Mucosa of rectum (tissue), 2 donors: ENCODE measurements around the gene MBNL2.

ENCODE experiments used
- H3K27ac ChIP-seq, 2 donors: one replicate each; pipeline ENCODE4 v1.7.0; 2013; ENCODE audit warnings: inconsistent platforms in 2 of 2, low read depth in 2 of 2, low read length in 2 of 2
- H3K27me3 ChIP-seq, 2 donors: one replicate each; pipeline ENCODE4 v1.7.0; 2013; ENCODE audit warnings: low read length in 2 of 2; ENCODE audit not compliant: control insufficient read depth in 2 of 2, insufficient read depth in 2 of 2
- H3K36me3 ChIP-seq, 2 donors: one replicate each; pipeline ENCODE4 v1.7.0; 2013; ENCODE audit warnings: low read length in 2 of 2; ENCODE audit not compliant: control insufficient read depth in 2 of 2, insufficient read depth in 2 of 2
- H3K4me1 ChIP-seq, 2 donors: one replicate each; pipeline ENCODE4 v1.7.0; 2013; ENCODE audit warnings: low read length in 2 of 2, mild to moderate bottlenecking in 1 of 2; ENCODE audit not compliant: control insufficient read depth in 2 of 2, insufficient read depth in 2 of 2
- H3K4me3 ChIP-seq, 2 donors: one replicate each; pipeline ENCODE4 v1.7.0; 2013; ENCODE audit warnings: low read length in 2 of 2
- H3K9ac ChIP-seq, 2 donors: one replicate each; pipeline ENCODE4 v1.7.0; 2013; ENCODE audit warnings: low read length in 2 of 2, low read depth in 1 of 2, mild to moderate bottlenecking in 1 of 2
- H3K9me3 ChIP-seq, 2 donors: one replicate each; pipeline ENCODE4 v1.7.0; 2013; ENCODE audit warnings: low read length in 2 of 2; ENCODE audit not compliant: control insufficient read depth in 2 of 2
- donor health status: healthy.
- donor health status: Normal muscosa, but diverticular disease.

Gene MBNL2

GRCh38 chr13:97191615-97192014, 30.5 kb upstream of the MBNL2 start:
- no peaks in the 10 kb centered on the region for H3K36me3 ChIP-seq
- no peak overlapping the region for H3K27ac ChIP-seq
- H3K27me3 ChIP-seq = no peaks in the 10 kb centered on the region
- no peak overlapping the region for H3K9ac ChIP-seq
- no peaks in the 10 kb centered on the region for H3K9me3 ChIP-seq
- H3K4me1 ChIP-seq = no peaks in the 10 kb centered on the region
- H3K4me3 ChIP-seq = no peak overlapping the region

- Histone ChIP-seq H3K9ac (no peak overlapping the region), H3K27me3 (no peaks in the 10 kb centered on the region), H3K9me3 (no peaks in the 10 kb centered on the region), H3K27ac (no peak overlapping the region), H3K4me1 (no peaks in the 10 kb centered on the region), H3K4me3 (no peak overlapping the region), H3K36me3 (no peaks in the 10 kb centered on the region)
Measured at GRCh38 chr13:97192166-97192565, 30.0 kb upstream of the MBNL2 start.

DNA sequence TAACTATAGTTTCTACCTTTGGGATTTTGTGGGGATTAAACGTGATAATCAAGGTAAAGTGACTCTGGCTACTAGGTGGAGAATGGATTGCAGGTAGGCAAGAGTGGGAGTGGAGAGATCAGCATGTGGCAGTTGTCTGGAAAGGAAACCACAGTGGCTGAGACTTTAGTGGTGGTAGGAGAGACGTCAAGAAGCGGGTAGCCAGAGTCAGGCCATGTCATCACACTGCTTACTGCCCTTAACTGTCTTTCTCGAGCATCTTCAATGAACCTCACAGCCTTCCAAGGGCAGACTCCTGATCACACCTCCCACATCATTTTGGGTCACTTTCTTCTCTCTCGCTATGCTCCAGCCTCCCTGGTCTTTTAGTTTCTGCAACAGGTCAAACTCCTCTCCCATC, 28.6 kb upstream of the MBNL2 start:
- Histone ChIP-seq H3K36me3 (no peaks in the 10 kb centered on the region), H3K9ac (no peak overlapping the region), H3K9me3 (no peaks in the 10 kb centered on the region), H3K4me3 (no peak overlapping the region), H3K27ac (no peak overlapping the region), H3K27me3 (no peaks in the 10 kb centered on the region), H3K4me1 (no peaks in the 10 kb centered on the region)

DNA sequence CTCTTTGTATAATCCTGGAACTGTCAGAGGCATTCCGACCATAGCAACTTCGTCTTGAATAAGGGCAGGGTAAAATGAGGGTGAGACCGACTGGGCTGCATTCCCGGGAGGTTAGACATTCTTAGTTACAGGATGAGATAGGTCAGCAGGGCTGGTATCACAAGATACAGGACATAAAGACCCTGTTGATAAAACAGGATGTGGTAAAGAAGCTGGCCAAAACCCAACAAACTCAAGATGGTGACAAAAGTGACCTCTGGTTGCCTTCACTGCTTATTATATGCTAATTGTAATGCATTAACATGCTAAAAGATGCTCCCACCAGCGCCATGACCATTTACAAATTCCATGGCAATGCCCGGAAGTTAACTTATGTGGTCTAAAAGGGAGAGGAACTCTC, 27.7 kb upstream of the MBNL2 start:
- H3K4me1 ChIP-seq = no peaks in the 10 kb centered on the region
- no peaks in the 10 kb centered on the region for H3K36me3 ChIP-seq
- no peak overlapping the region for H3K27ac ChIP-seq
- H3K27me3 ChIP-seq = no peaks in the 10 kb centered on the region
- no peak overlapping the region for H3K9ac ChIP-seq
- no peaks in the 10 kb centered on the region for H3K9me3 ChIP-seq
- H3K4me3 ChIP-seq = no peak overlapping the region

DNA sequence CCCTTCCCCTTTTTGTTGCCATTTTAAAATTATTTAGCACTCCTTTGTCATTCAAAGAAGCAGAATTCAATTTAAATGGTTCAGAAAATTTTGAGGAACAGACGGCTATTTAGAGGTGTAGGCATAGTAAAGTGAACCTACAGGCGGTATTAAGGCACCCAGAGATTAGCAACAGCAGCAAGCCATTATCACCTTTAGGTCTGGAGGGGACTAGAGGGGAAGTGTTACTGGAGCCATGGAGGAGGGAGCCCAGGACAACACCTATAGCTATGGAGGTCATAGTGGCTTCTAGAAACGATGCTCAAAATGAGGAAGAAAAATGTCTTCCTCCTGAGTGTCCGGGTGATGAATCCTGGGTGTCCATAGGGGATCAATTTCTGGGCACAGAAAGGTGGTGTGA, 25.8 kb upstream of the MBNL2 start:
- Histone ChIP-seq H3K4me1 (no peaks in the 10 kb centered on the region), H3K27ac (no peak overlapping the region), H3K9ac (no peak overlapping the region), H3K4me3 (no peak overlapping the region), H3K36me3 (no peaks in the 10 kb centered on the region), H3K27me3 (no peaks in the 10 kb centered on the region), H3K9me3 (no peaks in the 10 kb centered on the region)

DNA sequence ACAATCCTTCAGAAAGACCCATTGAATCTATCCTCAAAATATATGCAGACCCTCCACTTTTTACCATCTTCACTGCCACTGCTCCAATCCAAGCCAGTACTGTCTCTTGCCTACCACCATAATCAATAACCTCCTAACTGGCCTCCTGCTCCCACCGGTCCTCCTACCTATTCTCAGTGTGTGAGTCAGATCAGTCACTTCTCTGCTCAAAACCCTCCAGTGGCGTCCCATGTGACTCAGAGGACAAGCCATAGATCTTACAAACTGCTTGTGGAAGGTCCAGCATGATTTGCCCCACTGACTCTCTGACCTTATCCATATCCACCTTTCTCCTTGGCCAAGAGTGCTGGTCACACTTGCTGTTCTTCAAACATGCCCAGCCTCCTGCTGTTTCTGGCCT, 23.4 kb upstream of the MBNL2 start:
- H3K4me3 ChIP-seq = no peak overlapping the region
- H3K9ac ChIP-seq = no peak overlapping the region
- H3K27me3 ChIP-seq = no peaks in the 10 kb centered on the region
- no peaks in the 10 kb centered on the region for H3K9me3 ChIP-seq
- no peaks in the 10 kb centered on the region for H3K4me1 ChIP-seq
- no peak overlapping the region for H3K27ac ChIP-seq
- H3K36me3 ChIP-seq = no peaks in the 10 kb centered on the region

GRCh38 chr13:97199451-97199850, 22.7 kb upstream of the MBNL2 start:
- Histone ChIP-seq H3K4me3 (no peak overlapping the region), H3K27me3 (no peaks in the 10 kb centered on the region), H3K9me3 (no peaks in the 10 kb centered on the region), H3K27ac (no peak overlapping the region), H3K4me1 (no peaks in the 10 kb centered on the region), H3K36me3 (no peaks in the 10 kb centered on the region), H3K9ac (no peak overlapping the region)

- Histone ChIP-seq H3K4me1 (no peaks in the 10 kb centered on the region), H3K36me3 (no peaks in the 10 kb centered on the region), H3K9ac (no peak overlapping the region), H3K9me3 (no peaks in the 10 kb centered on the region), H3K4me3 (no peak overlapping the region), H3K27ac (no peak overlapping the region), H3K27me3 (no peaks in the 10 kb centered on the region)
Measured at GRCh38 chr13:97200081-97200942, 21.8 kb upstream of the MBNL2 start.

GRCh38 chr13:97202761-97203160, 19.4 kb upstream of the MBNL2 start:
- no peak overlapping the region for H3K27ac ChIP-seq
- no peaks in the 10 kb centered on the region for H3K36me3 ChIP-seq
- H3K4me3 ChIP-seq = no peak overlapping the region
- H3K9ac ChIP-seq = no peak overlapping the region
- H3K27me3 ChIP-seq = no peaks in the 10 kb centered on the region
- H3K4me1 ChIP-seq = no peaks in the 10 kb centered on the region
- H3K9me3 ChIP-seq = no peaks in the 10 kb centered on the region

GRCh38 chr13:97205465-97205864, 16.7 kb upstream of the MBNL2 start:
- no peak overlapping the region for H3K9ac ChIP-seq
- no peaks in the 10 kb centered on the region for H3K27me3 ChIP-seq
- no peaks in the 10 kb centered on the region for H3K9me3 ChIP-seq
- no peaks in the 10 kb centered on the region for H3K36me3 ChIP-seq
- H3K27ac ChIP-seq = no peak overlapping the region
- H3K4me3 ChIP-seq = no peak overlapping the region
- no peaks in the 10 kb centered on the region for H3K4me1 ChIP-seq
